GM18951 (cell line): ENCODE measurements around the gene CD34.

Experiments used
- POLR2A ChIP-seq: IDR thresholded peaks from 4 replicates; pipeline ENCODE4 v1.6.1; 2011; ENCODE audit warnings: mild to moderate bottlenecking; ENCODE audit not compliant: insufficient read length, insufficient read depth; ENCODE audit errors: extremely low read depth
- in situ Hi-C: fragments of 300-500 bp; cut with MboI; formaldehyde crosslinking; loops from one replicate; pipeline ENCODE4 v1.12.0; 2022; ENCODE audit warnings: low sequenced_read_pairs, mixed read lengths, inconsistent platforms; ENCODE audit not compliant: unreplicated experiment

Gene CD34

DNA sequence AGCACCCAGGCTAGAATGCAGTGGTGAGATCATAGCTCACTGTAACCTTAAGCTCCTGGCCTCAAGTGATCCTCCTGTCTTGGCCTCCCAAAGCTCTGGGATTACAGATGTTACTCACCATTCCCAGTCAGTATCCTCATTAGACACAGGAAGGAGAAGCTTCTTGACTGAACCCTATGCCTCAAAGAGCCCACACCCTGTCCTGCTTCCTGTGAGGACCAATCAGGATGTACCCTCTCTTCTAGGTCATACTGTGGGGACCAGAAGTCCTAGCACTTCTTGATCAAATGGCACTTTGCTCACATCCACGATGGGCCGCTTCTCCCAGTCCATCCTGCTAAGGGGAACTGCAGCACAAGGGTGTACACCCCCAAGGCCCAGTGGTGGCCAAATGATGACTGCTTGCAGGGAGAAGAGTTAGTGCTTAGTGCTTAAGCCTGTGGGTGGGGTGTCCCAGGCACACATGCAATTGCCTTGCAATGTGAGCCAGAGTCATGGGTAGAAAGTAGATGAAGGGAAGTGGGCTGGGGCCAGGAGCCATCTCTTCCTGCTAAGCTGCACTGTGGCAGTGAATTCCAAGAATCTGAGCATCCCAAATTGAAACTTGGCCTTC is 9.8 kb downstream of the CD34 start:
- TF ChIP-seq POLR2A: no peak
- in situ Hi-C loops: loop anchor here (10.0 kb wide), 1 partner anchor 54 kb away; no protein-coding TSS in a partner anchor

DNA sequence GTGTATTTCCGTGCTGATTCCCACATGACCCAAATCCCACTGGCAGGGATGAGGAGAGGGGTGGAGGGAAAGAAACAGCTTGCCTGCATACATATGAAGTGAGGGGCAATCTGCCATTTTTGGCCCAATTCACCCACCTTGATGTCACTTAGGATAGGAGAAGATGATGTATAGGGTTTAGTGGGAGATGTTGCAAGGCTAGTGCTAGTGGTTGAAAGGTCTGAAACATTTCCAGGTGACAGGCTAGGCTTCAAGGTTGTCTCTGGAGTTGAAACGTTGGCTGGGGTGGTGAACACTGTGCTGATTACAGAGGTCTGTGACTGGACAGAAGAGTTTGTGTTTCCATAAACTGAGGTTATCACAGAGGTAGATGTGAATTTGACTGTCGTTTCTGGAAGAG is 12.1 kb downstream of the CD34 start:
- TF ChIP-seq POLR2A: no peak
- in situ Hi-C loops: no loop called here

DNA sequence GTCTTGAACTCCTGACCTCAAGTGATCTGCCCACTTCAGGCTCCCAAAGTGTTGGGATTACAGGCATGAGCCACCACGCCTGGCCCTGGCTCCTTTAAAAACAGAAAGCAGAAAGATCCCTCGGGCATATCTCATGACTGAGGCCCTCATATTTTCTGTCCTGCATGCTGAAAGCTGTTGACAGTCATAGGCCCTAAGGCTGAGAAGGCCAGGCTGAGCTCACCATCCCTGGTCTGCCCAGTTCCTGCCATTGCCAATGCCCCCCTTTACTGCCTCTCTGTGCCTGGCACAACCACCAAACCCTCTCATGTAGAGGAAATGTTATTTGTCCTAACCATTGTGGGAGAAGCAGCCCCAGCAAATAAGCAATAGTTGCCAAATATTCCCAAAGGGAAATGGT is 12.7 kb downstream of the CD34 start:
- in situ Hi-C loops: no loop called here
- no peak for TF ChIP-seq POLR2A

DNA sequence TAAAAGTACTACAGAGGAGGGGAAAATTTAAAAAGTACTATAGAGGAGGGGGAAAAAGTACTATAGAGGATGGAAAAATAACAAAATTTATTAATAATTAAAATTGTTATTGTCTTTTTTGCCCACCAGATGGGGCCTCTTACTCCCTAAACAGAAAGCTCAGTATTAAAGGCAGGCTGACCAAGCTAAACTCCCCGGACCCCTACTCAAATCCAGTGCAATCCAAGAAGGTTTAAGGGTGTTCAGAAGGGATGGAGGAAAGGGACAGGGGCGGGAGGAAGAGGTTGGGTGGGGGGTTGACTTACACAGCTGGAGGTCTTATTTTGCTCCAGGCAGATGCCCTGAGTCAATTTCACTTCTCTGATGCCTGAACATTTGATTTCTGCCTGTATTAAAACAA is 13.7 kb downstream of the CD34 start:
- in situ Hi-C loops: no loop called here
- no peak for TF ChIP-seq POLR2A

DNA sequence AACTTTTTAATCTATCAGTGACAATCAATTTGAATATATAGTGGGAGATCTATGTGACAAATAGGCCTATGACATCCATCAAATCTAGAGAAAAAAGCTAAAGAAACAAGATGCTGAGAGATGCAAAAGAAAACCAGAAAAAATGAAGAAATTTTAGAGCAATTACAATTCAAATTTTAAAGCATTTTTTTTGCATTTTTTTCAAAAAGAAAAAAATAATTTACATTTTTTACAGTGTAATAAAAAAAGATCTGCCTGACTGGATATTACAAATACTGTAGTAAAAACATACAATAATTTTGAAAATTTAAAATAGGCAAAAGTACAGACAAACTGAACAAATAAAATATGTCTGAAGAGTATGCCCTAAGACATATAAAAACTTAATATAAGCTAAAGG is 14.4 kb downstream of the CD34 start:
- TF ChIP-seq POLR2A: no peak
- in situ Hi-C loops: no loop called here

DNA sequence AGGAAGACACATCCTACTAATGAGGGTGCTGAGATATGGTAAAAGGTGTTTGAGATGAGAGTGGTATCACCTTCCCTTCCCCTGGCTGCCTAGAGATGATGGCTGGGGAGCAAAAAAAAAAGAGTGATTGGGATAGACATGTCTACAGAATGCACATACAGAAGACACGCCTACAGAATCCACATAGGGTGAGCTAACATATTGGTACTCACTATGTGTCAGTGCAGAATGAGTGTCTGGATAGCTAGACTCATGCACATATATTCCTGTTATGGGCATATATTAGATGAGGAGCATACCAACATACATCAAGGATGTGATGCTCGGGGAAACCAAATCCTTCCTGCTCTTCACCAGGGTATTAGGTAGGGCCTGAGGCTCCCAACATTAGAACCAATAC is 16.2 kb downstream of the CD34 start:
- TF ChIP-seq POLR2A: no peak
- in situ Hi-C loops: no loop called here

DNA sequence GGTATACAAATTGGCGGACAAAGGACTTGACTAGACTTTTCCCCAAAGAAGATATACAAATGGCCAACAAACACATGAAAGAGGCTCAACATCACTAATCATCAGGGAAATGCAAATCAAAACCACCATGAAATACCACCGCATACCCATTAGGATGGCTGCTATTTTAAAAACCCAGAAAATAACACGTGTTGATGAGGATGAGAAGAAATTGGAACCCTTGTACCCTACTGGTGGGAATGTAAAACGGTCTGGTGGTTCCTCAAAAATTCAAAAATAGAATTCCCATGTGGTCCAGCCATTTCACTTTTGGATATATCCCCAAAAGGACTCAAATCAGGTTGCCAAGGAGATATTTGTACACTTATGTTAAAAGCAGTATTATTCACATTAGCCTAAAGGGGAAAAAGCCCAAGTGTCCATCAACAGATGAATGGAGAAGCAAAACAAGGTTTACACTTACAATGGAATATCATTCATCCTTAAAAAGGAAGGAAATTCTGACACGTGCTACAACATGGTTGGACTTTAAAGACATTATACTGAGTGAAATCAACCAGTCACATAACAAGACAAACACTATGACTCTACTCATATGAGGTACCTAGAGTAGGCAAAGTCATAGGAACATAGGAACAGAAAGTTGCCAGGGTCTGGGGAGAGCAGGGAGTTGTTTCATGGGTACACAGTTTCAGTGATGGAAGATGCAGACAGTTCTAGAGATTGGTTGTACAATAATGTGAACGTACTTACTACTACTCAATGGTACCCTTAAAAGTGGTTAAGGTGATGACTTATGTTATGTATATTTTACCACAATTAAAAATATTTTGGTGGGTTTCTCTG is 17.0 kb downstream of the CD34 start:
- in situ Hi-C loops: no loop called here
- TF ChIP-seq POLR2A: no peak

DNA sequence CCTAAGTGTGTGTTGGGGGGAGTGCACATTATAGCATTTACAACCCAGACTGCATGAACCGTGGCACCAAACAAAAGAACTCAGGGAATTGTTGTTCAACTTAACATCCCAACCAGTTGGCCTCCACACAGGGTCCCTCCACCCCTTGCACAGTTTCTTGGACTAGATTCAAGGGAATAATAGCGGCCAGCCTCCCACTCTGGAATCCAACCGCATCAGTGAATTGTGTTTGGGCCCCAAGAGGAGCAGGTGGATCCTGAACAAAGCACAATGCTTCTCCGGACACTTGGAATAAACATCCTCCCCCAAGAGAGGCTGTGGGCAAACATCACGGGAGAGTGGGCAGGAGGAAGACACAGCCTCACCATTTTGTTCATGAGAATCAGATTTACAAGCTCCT is 18.2 kb downstream of the CD34 start:
- no peak for TF ChIP-seq POLR2A
- in situ Hi-C loops: no loop called here

DNA sequence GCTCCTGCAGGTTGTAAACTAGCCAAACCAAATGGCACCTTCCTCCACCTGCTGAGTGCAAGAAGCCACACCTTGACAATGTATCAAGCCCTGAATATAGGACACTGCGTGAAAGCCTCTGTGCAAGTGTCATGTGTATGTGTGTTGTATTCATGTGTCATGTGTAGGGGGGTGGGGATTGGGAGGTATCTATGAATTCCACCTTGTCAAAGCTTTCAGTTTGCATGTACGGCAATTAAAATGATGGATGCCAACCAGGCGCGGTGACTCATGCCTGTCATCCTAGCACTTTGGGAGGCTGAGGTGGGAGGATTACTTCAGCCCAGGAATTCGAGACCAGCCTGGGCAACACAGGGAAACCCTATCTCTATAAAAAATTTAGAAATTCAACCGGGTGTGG is 19.8 kb downstream of the CD34 start:
- TF ChIP-seq POLR2A: no peak
- in situ Hi-C loops: no loop called here

DNA sequence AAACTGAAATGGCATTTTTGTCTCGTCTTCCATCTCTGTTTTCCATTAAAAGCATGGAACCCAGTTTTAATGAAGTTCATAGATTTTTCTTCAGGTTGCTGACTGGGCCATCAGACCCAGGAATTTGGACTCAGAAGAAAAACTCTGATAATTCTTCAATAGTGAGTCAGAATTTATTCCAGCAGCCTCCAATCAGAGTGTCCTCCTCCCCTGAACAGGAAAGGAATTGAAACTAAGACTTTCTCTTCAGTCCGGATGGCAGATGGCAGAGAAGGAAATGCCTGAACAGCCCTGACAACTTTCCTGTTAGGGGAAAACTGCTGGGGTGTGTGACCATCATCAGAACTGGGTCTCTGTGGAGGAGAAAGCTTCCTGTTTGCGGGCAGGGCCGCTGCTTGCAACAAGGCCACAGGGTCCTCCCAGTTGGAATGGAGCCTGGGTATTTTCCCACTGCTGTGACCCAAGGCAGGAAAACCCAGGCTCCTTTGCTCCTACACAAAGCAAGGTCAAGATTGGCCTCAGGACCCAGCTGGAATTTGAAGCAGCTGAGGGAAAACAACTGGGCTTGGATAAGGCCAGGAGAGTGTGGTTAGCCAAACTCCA is 20.7 kb downstream of the CD34 start:
- no peak for TF ChIP-seq POLR2A
- in situ Hi-C loops: no loop called here

DNA sequence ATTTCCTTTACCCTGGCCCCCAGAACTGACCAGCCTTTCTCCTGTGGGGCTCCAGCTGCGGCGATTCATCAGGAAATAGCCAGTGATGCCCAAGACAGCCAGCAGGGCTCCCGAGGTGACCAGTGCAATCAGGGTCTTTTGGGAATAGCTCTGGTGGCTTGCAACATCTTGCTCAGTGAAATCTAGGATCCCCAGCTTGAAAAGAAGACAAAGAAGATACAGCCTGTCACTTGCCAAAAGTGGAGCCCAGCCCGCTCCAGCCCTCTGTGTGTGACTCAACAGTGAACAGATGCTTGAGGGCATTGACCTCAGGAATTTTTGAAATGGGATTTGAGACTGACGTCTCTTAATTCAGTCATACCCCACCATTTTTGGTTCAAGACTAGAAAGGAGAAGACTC is 22.3 kb downstream of the CD34 start:
- TF ChIP-seq POLR2A: no peak
- in situ Hi-C loops: no loop called here

DNA sequence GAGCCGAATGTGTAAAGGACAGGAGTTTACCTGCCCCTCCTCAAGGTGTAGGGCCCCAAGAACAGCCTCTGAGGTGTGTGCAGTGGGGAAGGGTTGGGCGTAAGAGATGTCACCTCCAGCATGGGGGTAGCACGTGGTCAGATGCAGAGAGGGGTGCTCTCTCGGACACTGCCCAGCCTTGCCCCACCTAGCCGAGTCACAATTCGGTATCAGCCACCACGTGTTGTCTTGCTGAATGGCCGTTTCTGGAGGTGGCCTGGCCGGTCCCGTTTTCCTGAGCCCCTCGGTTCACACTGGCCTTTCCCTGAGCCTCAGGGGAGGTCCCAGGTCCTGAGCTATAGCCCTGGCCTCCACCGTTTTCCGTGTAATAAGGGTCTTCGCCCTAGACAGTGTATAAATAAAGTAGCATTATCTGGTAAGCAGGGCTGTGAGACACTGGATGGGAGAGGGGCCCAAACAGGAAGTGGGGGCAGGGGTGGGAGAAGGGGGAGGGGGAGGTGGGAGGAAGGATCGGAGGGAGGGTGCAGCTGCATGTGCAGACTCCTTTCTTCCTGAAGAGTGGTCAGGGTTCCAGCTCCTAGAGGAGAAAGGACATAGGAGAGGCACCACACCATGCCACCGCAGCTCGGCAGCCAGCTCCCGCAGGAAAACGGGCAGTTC is 23.3 kb downstream of the CD34 start:
- in situ Hi-C loops: no loop called here

DNA sequence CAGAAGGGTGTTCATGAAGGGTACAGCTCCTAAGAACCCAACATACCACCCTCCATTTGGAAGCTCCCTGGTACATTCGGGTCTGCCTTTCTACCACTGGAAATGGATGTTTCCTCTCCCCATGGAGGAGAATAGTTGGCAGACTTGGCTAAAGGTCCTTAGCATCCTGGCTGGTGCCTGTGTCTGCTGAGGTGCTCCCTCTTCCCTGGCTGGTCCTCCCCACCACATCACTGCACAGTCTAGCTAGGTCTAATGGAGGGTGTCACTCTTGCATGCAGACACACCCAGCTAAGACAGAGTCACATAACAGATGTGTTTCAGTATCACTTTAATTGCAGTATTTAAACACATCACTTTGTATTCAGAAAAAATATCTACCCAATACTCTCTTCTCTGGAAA is 24.7 kb downstream of the CD34 start:
- in situ Hi-C loops: no loop called here

More for the DNA sequence above, 23.3 kb downstream of the CD34 start:
- TF ChIP-seq POLR2A: no peak

More for the DNA sequence above, 24.7 kb downstream of the CD34 start:
- no peak for TF ChIP-seq POLR2A
